HG03095 (cell line): ENCODE measurements around the gene TIMM13.

Experiments
- ATAC-seq: cut with Tn5 transposase; IDR thresholded peaks from one replicate; pipeline ENCODE4 v1.9.1; 2021; ENCODE audit warnings: moderate library complexity; ENCODE audit not compliant: unreplicated experiment

TIMM13 gene

GRCh38 chr19:2387367-2388288, 39.8 kb downstream of the TIMM13 start:
- no peak for ATAC-seq

GRCh38 chr19:2385053-2385721, 42.2 kb downstream of the TIMM13 start:
- ATAC-seq, result no peak

DNA sequence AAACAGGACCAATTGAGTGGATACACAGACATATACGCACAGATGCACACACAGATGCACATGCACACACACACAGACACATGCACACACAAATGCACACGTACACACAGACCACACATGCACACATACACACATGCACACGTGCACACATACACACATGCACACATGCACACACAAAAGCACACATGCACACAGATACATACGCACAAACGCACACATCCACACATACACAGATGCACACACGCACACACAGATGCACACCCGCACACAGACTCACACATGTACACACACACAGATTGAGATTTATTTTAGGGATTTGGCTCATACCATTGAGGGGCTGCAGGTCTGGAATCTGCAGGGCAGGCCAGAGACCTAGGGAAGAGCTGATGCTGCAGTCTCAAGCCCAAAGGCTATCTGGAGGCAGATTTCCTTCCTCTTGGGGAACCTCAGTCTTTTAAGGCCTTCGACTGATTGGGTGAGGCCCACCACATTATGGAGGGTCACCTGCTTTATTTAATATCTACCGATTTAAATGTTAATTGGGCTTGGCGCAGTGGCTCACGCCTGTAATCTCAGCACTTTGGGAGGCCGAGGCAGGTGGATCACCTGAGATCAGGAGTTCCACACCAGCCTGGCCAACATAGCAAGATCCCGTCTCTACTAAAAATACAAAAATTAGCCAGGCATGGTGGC, 44.7 kb downstream of the TIMM13 start:
- ATAC-seq, result no peak

DNA sequence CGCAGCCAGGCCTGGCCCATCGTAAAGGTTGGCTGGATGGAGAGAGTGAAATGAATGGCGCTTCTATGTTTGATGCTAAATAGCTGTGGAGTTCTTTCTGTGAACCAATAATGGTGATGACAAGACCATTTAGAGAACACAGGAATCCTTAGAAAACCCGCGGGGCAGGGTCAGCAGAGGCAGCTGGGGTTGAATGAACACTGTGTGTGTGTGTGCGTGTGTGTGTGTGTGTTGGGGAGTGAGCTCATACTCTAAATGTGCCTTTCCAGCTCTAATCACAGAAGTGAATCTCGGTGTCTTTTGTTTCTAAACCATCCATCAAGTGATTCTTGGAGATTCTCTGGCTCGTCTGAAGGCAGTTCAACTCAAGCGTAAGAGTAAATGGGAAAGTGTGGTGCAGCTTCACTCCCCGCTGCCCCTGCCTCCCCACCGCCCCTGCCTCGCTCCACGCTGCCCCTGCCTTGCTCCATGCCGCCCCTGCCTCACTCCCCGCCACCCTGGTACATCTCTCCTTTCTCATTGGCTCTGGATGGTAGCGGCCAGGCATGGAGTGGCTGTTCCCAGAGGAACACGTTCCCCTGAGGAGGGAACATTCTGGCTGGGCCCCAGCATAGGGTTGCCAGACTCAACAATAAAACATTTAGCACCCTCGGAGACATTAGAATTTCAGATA, 46.1 kb downstream of the TIMM13 start:
- no peak for ATAC-seq

GRCh38 chr19:2380567-2380966, 46.8 kb downstream of the TIMM13 start:
- no peak for ATAC-seq

- no peak for ATAC-seq
Observed at GRCh38 chr19:2376784-2377519, 50.4 kb downstream of the TIMM13 start.
